Body of pancreas (tissue), 4 donors: Measurements from ENCODE around the gene MRTFA.

Experiments used
- CTCF ChIP-seq, 7 experiments: fragments of 450-650 bp in 4 of 7; fragments of 200-600 bp in 3 of 7; sonication (generic) in 3 of 7; IDR thresholded peaks; one replicate each; pipeline ENCODE4 v1.5.1; 2016 to 2019; ENCODE audit warnings: antibody characterized with exemption in 7 of 7
- POLR2A ChIP-seq, 3 donors: fragments of 450-650 bp; IDR thresholded peaks; one replicate each; pipeline ENCODE4 v1.6.1; 2016; ENCODE audit warnings: antibody characterized with exemption in 3 of 3, mild to moderate bottlenecking in 2 of 3

GRCh38 chr22:40407021-40407761 is 229.3 kb downstream of the MRTFA start:
- TF ChIP-seq CTCF (IDR thresholded peaks at IDR 0.05) (no peak), POLR2A (IDR thresholded peaks at IDR 0.05) (no peak)
